Uterus (tissue), 4 donors: Measurements from ENCODE around the gene APOM. TPM values are rescaled to one million over a fixed set of nuclear protein-coding genes. Genes with fewer than 3 reads are reported as not detected.

ENCODE experiments used
- DNase-seq, 2 donors: peaks; one replicate each; pipeline ENCODE4 v3.0.0-alpha.2; 2019 to 2020
- H3K27ac ChIP-seq, 2 donors: fragments of 200-600 bp; sonication (generic); 1 replicate in 1 of 2; 2 replicates in 1 of 2; pipeline ENCODE4 v1.5.1; 2016 to 2018
- H3K27me3 ChIP-seq, 2 donors: fragments of 200-600 bp; sonication (generic); one replicate each; pipeline ENCODE4 v1.5.1; 2018 to 2019; ENCODE audit warnings: control low read depth in 1 of 2
- H3K36me3 ChIP-seq, 2 donors: fragments of 200-600 bp; sonication (generic); one replicate each; pipeline ENCODE4 v1.5.1; 2019; ENCODE audit warnings: control low read depth in 1 of 2
- H3K4me1 ChIP-seq, 2 donors: fragments of 200-600 bp; sonication (generic); one replicate each; pipeline ENCODE4 v1.5.1; 2018 to 2019; ENCODE audit warnings: control low read depth in 1 of 2
- H3K4me3 ChIP-seq, 2 donors: fragments of 200-600 bp; sonication (generic); 1 replicate in 1 of 2; 2 replicates in 1 of 2; pipeline ENCODE4 v1.5.1; 2018 to 2019; ENCODE audit warnings: mild to moderate bottlenecking in 1 of 2
- H3K9me3 ChIP-seq, 2 donors: fragments of 200-600 bp; sonication (generic); one replicate each; pipeline ENCODE4 v1.5.1; 2019; ENCODE audit warnings: control low read depth in 1 of 2
- POLR2A ChIP-seq, 2 donors: fragments of 450-650 bp; IDR thresholded peaks; one replicate each; pipeline ENCODE4 v1.6.1; 2016; ENCODE audit warnings: antibody characterized with exemption in 2 of 2, mild to moderate bottlenecking in 1 of 2, moderate library complexity in 1 of 2
- intact Hi-C: fragments of 100-400 bp; cut with DNase I; formaldehyde crosslinking; loops from one replicate; pipeline ENCODE4 v1.15.1; 2023; ENCODE audit warnings: low total_unique reads
- total RNA-seq, 4 donors: library from RNA; depleted of rRNA in 3 of 4; stranded (reverse); fragments of >200 nt in 3 of 4; gene quantifications; one replicate each; pipeline versions ENCODE4 v1.1.0 to v1.2.4, GENCODE V29; 2014 to 2023
- TF ChIP-seq, protein P1 (sequence below), 4 experiments: fragments of 200-600 bp in 2 of 4; fragments of 450-650 bp in 2 of 4; sonication (generic) in 2 of 4; IDR thresholded peaks; one replicate each; pipeline ENCODE4 v1.5.1; 2016 to 2019; ENCODE audit warnings: antibody characterized with exemption in 4 of 4, mild to moderate bottlenecking in 2 of 4, moderate library complexity in 1 of 4
- donor health status: DM: yes; HTN: yes; CAD: no.

APOM gene
- total RNA-seq, 4 donors from 2014 or later: 1.9 to 2.9 (median 2.6) TPM; not detected in 1

- H3K4me1 ChIP-seq: no peaks in the 10 kb centered on the region
- no peak overlapping the region for H3K4me3 ChIP-seq
- H3K9me3 ChIP-seq: no peaks in the 10 kb centered on the region
- H3K36me3 ChIP-seq: no peaks in the 10 kb centered on the region
- intact Hi-C loops: no loop called here
- TF ChIP-seq, protein P1, sequence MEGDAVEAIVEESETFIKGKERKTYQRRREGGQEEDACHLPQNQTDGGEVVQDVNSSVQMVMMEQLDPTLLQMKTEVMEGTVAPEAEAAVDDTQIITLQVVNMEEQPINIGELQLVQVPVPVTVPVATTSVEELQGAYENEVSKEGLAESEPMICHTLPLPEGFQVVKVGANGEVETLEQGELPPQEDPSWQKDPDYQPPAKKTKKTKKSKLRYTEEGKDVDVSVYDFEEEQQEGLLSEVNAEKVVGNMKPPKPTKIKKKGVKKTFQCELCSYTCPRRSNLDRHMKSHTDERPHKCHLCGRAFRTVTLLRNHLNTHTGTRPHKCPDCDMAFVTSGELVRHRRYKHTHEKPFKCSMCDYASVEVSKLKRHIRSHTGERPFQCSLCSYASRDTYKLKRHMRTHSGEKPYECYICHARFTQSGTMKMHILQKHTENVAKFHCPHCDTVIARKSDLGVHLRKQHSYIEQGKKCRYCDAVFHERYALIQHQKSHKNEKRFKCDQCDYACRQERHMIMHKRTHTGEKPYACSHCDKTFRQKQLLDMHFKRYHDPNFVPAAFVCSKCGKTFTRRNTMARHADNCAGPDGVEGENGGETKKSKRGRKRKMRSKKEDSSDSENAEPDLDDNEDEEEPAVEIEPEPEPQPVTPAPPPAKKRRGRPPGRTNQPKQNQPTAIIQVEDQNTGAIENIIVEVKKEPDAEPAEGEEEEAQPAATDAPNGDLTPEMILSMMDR (IDR thresholded peaks at IDR 0.05): no peak
- TF ChIP-seq POLR2A (IDR thresholded peaks at IDR 0.05): no peak
- H3K27ac ChIP-seq: no peak overlapping the region
- DNase-seq: no peak
- no peaks in the 10 kb centered on the region for H3K27me3 ChIP-seq
These were observed 24.5 kb upstream of the APOM start for GRCh38 chr6:31631209-31631608.

- H3K36me3 ChIP-seq: no peaks in the 10 kb centered on the region
- H3K9me3 ChIP-seq: no peaks in the 10 kb centered on the region
- H3K27me3 ChIP-seq: no peaks in the 10 kb centered on the region
- no peak for DNase-seq
- no peak overlapping the region for H3K4me3 ChIP-seq
- H3K4me1 ChIP-seq: no peaks in the 10 kb centered on the region
- no peak for TF ChIP-seq POLR2A (IDR thresholded peaks at IDR 0.05)
- TF ChIP-seq, protein P1 (IDR thresholded peaks at IDR 0.05): no peak
- intact Hi-C loops: no loop called here
- no peak overlapping the region for H3K27ac ChIP-seq
These were observed 23.9 kb upstream of the APOM start for GRCh38 chr6:31631681-31632278.

- no peak overlapping the region for H3K27ac ChIP-seq
These were observed 23.3 kb upstream of the APOM start for GRCh38 chr6:31632279-31632946.

GRCh38 chr6:31633447-31633846 lies 22.2 kb upstream of the APOM start:
- no peak for TF ChIP-seq POLR2A (IDR thresholded peaks at IDR 0.05)
- TF ChIP-seq, protein P1 (IDR thresholded peaks at IDR 0.05): no peak
- Histone ChIP-seq H3K27ac (no peak overlapping the region), H3K27me3 (no peaks in the 10 kb centered on the region), H3K4me3 (no peak overlapping the region), H3K4me1 (no peaks in the 10 kb centered on the region), H3K36me3 (no peaks in the 10 kb centered on the region), H3K9me3 (no peaks in the 10 kb centered on the region)
- intact Hi-C loops: no loop called here
- no peak for DNase-seq

More at GRCh38 chr6:31632279-31632946, 23.3 kb upstream of the APOM start:
- Histone ChIP-seq H3K9me3 (no peaks in the 10 kb centered on the region), H3K4me3 (no peak overlapping the region), H3K4me1 (no peaks in the 10 kb centered on the region), H3K27me3 (no peaks in the 10 kb centered on the region), H3K36me3 (no peaks in the 10 kb centered on the region)
- no peak for DNase-seq
- intact Hi-C loops: no loop called here
- TF ChIP-seq, protein P1 (IDR thresholded peaks at IDR 0.05): no peak
- TF ChIP-seq POLR2A (IDR thresholded peaks at IDR 0.05): no peak

DNA sequence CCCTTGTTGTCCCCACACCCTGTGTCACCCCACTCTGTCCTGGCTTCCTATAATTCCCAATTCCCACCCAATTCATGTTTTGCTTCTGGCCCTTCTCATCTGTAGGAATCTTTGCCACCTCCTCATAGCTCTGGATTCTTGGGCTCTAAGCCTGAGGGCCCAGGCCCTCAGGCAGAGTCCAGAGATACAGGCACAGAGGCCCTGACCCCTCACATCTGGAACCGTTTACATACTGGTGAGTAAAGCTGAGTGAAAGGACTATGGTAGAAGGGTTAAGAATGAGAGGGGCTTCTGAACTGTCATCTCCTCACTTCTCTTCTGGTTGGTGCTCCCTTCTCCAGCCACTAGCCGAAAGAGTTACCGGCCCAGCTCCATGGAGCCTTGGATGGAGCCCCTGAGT lies 21.6 kb upstream of the APOM start:
- Histone ChIP-seq H3K27me3 (no peaks in the 10 kb centered on the region), H3K36me3 (no peaks in the 10 kb centered on the region), H3K4me1 (no peaks in the 10 kb centered on the region), H3K4me3 (no peak overlapping the region), H3K27ac (no peak overlapping the region), H3K9me3 (no peaks in the 10 kb centered on the region)
- intact Hi-C loops: no loop called here
- DNase-seq: no peak
- TF ChIP-seq, protein P1 (IDR thresholded peaks at IDR 0.05): no peak
- TF ChIP-seq POLR2A (IDR thresholded peaks at IDR 0.05): no peak
